VCaP (cell line): ENCODE results near the gene CBL.
"Not testable (repeated sequence)": the region's sequence is repeated elsewhere in the genome, so short reads cannot be mapped to it uniquely, and the experiment has no call there.

Source experiments
- H3K27ac ChIP-seq: fragments of 450-650 bp; 2 replicates; pipeline ENCODE4 v1.5.1; 2017
- CTCF ChIP-seq: fragments of 450-650 bp; conservative IDR thresholded peaks from 2 replicates; pipeline ENCODE4 v1.5.1; 2017; ENCODE audit warnings: mild to moderate bottlenecking, moderate library complexity

Gene CBL

GRCh38 chr11:119223856-119224255 lies 17.7 kb downstream of the CBL start:
- no peak overlapping the region for H3K27ac ChIP-seq
- no peak for TF ChIP-seq CTCF

- not testable (repeated sequence) for H3K27ac ChIP-seq
Measured at GRCh38 chr11:119228535-119229287, 22.6 kb downstream of the CBL start.

- no peak for TF ChIP-seq CTCF
- no peak overlapping the region for H3K27ac ChIP-seq
Measured at GRCh38 chr11:119229288-119229672, 23.1 kb downstream of the CBL start.

- no peak for TF ChIP-seq CTCF
- no peak overlapping the region for H3K27ac ChIP-seq
Measured at GRCh38 chr11:119229741-119230140, 23.6 kb downstream of the CBL start.

- TF ChIP-seq CTCF = no peak
- no peak overlapping the region for H3K27ac ChIP-seq
Measured at GRCh38 chr11:119236490-119236889, 30.4 kb downstream of the CBL start.

GRCh38 chr11:119236891-119237290 lies 30.8 kb downstream of the CBL start:
- TF ChIP-seq CTCF = no peak
- no peak overlapping the region for H3K27ac ChIP-seq

GRCh38 chr11:119237515-119237914 lies 31.4 kb downstream of the CBL start:
- no peak for TF ChIP-seq CTCF

More at GRCh38 chr11:119237515-119237914, 31.4 kb downstream of the CBL start:
- H3K27ac ChIP-seq = no peak overlapping the region
